GF-D8 (cell line): ENCODE results near the gene ANKRD37.

Source experiments
- DNase-seq: peaks from one replicate; lab custom pipeline; 2025; lab: John Stamatoyannopoulos, UW

The ANKRD37 gene

GRCh38 chr4:185421366-185422124 is 24.9 kb downstream of the ANKRD37 start:
- DNase-seq, result no peak

DNA sequence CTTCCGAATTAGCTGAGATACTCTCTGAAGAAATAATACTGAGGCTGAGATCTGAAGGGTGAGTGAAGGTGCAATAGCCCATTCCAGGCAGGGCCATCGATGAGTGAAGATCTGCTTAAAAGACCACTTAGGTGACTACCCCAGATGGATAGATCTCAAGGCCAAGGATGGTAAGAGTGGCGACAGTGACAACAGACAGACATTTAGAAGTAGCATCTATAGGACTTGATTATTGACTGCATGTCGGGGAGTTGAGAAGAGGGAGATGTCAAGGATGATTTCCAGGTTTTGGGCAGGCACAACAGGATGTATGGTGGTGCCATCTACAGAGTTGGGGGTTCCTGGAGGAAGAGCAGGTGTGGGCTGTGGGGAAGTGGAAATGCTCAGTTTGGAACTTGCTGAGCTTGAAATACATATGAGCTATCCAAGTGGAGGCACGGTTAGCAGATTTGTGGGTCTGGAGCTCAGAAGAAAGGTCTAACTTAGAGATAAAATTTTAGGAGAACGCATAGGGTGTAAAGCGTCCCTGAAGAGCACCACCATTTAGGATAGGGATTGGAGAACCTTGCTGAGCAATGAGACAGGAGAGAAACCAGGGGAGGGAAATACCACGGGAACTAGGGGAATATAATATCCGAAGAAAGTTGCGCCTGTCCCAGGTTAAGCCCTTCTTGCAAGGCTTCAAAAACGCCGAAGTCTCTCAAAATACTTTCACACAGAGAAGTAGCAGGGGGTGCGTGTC is 28.4 kb downstream of the ANKRD37 start:
- DNase-seq, result no peak

DNA sequence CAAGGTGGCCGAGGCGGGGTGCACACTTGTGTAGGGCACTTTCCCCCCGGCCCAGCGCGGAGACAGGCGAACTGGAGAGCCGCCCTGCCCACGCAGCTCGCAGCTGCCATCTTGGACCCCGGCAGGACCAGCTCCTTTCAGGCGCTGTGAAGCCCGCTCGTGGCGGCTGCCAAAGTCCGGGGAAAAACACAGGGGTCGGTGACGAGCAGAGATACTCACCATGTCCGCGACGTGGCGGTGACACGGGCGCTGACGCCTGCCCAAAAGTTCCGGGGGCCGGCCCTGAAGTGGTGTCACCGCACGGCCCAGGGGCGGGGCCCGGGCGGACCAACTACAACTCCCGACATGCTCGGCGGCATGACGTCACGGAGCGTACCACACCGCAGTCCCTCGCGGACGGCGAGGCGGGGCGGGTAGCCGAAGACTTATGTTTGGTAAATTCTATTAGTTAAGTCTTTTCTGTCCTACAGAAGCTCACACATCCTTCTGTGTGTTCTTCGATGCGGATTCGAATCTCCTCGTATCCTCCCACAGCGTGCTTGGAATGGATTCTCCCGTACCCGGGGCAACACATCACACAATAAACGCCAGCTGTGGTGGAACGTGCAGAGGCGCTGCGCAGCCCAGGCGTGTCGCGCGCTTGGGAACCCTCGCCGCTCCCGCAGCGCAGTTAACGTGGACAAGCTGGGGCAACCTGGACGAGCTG is 29.2 kb downstream of the ANKRD37 start, which contains the start of gene UFSP2:
UFSP2 (minus strand) TSS at position 318 of the 706 bp plus-strand sequence; CDS start at position 222, 96 bp downstream.
- DNase-seq, result peak; percentile 74

DNA sequence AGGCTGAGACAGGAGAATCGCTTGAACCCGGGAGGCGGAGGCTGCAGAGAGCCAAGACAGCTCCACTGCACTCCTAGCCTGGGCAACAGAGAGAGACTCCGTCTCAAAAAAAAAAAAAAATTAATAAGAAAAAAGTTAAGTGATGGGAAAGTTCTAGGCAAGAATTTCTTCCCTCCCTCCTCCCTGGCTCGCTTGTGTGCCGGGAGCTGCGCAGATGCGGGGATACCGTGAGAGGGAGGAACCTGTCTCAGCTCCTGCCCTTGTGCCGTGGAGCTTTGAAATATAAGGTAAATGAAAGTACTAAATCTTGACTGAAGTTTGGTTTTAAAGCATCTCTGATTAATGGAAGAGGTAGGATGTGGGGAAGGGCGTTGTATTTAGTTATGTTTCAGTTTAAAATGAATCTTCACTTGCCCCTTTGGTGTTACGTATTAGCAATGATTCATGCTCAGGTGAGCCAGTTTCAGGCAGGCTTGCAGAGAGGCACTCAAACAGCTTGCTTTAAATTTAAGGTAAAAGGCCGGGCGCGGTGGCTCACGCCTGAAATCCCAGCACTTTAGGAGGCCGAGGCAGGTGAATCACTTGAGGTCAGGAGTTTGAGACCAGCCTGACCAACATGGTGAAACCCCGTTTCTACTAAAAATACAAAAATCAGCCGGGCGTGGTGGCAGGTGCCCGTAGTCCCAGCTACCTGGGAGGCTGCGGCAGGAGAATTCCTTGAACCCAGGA is 30.5 kb downstream of the ANKRD37 start:
- no peak for DNase-seq

DNA sequence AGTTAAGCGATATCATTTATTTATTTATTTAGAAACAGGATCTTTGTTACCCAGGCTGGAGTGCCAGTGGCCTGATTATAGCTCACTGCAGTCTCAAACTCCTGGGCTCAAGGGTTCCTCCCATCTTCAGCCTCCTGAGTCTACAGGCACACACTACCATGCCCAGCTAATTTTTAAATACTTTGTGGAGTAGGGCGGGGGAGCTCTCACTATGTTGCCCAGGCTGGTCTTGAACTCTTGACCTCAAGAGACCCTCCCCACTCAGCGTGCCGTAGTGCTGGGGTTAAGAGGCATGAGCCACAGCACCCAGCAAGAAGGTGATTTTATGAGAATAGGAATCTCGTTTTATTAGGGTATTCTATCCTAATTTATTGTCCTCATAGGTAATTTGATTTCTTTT is 33.0 kb downstream of the ANKRD37 start:
- DNase-seq, result no peak

DNA sequence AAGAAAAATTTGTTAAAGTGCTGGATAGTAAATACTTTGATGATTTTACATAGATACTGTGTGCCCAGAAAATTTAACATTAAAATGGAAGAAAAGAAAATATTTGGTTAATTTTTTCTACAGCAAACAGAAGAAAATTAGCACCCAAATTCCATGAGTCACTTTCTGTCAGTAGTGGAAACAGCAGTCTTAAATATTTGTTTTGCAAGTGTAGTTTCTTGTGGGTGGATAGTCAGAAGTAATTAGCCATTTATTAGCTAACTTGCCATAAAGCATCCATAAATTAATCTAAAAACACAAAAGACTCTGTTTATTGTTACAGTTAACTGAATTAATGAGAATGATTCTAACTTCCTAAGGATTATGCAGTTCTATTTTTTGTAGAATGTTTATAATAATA is 38.8 kb downstream of the ANKRD37 start:
- DNase-seq, result no peak

DNA sequence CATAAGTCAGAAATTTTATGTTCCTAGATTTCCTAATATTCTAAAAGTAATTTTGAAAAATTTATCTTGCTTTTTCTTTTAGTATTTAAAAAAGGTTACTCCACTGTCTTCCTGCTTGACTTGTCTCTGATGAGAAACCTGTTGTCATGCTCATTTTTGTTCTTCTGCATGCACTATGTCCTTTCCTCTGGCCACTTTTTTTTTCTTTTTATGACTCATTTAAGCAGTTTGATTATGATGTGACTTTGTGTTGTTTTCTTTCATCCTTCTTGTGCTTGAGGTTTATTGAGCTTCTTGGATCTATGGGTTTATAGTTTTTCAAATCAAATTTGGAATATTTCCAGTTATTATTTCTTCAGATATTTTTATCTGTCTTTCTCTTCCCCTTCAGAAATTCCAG is 41.2 kb downstream of the ANKRD37 start:
- no peak for DNase-seq

GRCh38 chr4:185441479-185441878 is 44.8 kb downstream of the ANKRD37 start:
- no peak for DNase-seq

DNA sequence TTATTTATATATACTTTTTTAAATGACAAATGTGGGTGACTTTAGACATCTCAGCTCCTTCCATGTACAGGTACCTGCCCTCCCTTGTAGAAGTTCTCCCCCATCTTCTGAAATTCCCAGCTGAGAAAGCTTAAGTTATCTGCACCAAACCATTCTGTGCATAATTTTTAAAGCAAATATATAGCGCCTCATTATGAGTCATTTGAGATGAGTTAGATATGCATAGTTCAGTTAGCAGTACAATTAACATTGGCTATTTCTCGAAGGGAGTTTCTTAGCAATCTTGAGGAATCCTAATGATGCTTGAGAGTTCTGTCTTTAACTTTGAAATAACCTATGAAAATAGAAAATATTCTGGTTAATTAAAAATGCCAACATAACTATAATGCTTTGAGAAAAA is 48.6 kb downstream of the ANKRD37 start:
- DNase-seq, result no peak
